Measurements from ENCODE around the gene PDE8B. TPM values are rescaled to one million over a fixed set of nuclear protein-coding genes. Genes with fewer than 3 reads are reported as not detected.

Gene PDE8B
- total RNA-seq, 1 donor from 2014 or later = 4.9 TPM

- no peak for TF ChIP-seq CTCF (IDR thresholded peaks at IDR 0.05)
- ATAC-seq = no peak
- H3K27ac ChIP-seq = no peak overlapping the region
- no peaks in the 10 kb centered on the region for H3K27me3 ChIP-seq
- no peaks in the 10 kb centered on the region for H3K4me1 ChIP-seq
- H3K36me3 ChIP-seq = no peaks in the 10 kb centered on the region
- intact Hi-C loops (cut with DNase I) = no loop called here
- no peak for DNase-seq
- H3K9me3 ChIP-seq = no peaks in the 10 kb centered on the region
- no peak overlapping the region for H3K4me3 ChIP-seq
These were observed 93.9 kb downstream of the PDE8B start for GRCh38 chr5:77304388-77304787.

GRCh38 chr5:77305222-77305846 lies 94.9 kb downstream of the PDE8B start:
- H3K27ac ChIP-seq = no peak overlapping the region
- H3K27me3 ChIP-seq = no peaks in the 10 kb centered on the region
- H3K4me3 ChIP-seq = no peak overlapping the region
- no peak for DNase-seq
- no peaks in the 10 kb centered on the region for H3K9me3 ChIP-seq
- no peaks in the 10 kb centered on the region for H3K4me1 ChIP-seq
- ATAC-seq = peak; percentile 40
- no peaks in the 10 kb centered on the region for H3K36me3 ChIP-seq
- intact Hi-C loops (cut with DNase I) = no loop called here
- TF ChIP-seq CTCF (IDR thresholded peaks at IDR 0.05) = no peak

GRCh38 chr5:77305956-77306355 lies 95.5 kb downstream of the PDE8B start:
- no peak overlapping the region for H3K4me3 ChIP-seq
- intact Hi-C loops (cut with DNase I) = no loop called here
- no peaks in the 10 kb centered on the region for H3K9me3 ChIP-seq
- no peak overlapping the region for H3K27ac ChIP-seq
- H3K27me3 ChIP-seq = no peaks in the 10 kb centered on the region
- H3K36me3 ChIP-seq = no peaks in the 10 kb centered on the region
- ATAC-seq (no peak), DNase-seq (no peak)
- TF ChIP-seq CTCF (IDR thresholded peaks at IDR 0.05) = no peak
- H3K4me1 ChIP-seq = no peaks in the 10 kb centered on the region

- no peaks in the 10 kb centered on the region for H3K9me3 ChIP-seq
- TF ChIP-seq CTCF (IDR thresholded peaks at IDR 0.05) = no peak
- no peaks in the 10 kb centered on the region for H3K27me3 ChIP-seq
- H3K4me3 ChIP-seq = no peak overlapping the region
- no peaks in the 10 kb centered on the region for H3K4me1 ChIP-seq
- ATAC-seq (peak; percentile 34), DNase-seq (no peak)
- H3K36me3 ChIP-seq = no peaks in the 10 kb centered on the region
- no peak overlapping the region for H3K27ac ChIP-seq
- intact Hi-C loops (cut with DNase I) = no loop called here
These were observed 96.1 kb downstream of the PDE8B start for GRCh38 chr5:77306531-77306930.

GRCh38 chr5:77308154-77308960 lies 97.9 kb downstream of the PDE8B start:
- ATAC-seq = no peak
- Histone ChIP-seq H3K27me3 (no peaks in the 10 kb centered on the region), H3K4me1 (no peaks in the 10 kb centered on the region), H3K9me3 (no peaks in the 10 kb centered on the region), H3K27ac (no peak overlapping the region), H3K4me3 (no peak overlapping the region), H3K36me3 (no peaks in the 10 kb centered on the region)
- intact Hi-C loops (cut with DNase I) = no loop called here
- DNase-seq = no peak
- no peak for TF ChIP-seq CTCF (IDR thresholded peaks at IDR 0.05)
